ENCODE data around the gene FGF11. TPM values are rescaled to one million over a fixed set of nuclear protein-coding genes. Genes with fewer than 3 reads are reported as not detected.

The FGF11 gene
- total and polyA plus RNA-seq, 7 experiments from 2014 or later = 0.09 to 39.7 (median 3.3) TPM; not detected in 1

DNA sequence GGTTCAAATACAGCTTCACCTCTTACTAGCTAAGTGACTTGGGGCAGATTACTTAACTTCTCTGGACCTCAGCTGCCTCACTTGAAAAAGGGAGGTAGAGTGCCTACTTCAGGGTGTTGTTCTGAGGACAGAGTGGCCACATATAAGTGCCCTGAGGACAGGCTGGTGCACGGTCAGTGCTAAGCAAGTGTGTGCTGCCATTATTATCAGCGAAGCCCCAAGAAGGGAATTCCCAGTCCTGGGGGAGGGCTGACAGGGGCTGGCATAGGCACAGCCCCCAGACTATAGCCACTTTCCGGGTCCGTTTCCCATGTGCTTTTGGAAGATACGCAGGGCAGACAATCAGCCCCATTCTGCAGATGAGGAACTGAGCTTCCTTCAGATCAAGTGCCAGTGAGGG is 37.6 kb downstream of the FGF11 start:
- DNase-seq = no peak

DNA sequence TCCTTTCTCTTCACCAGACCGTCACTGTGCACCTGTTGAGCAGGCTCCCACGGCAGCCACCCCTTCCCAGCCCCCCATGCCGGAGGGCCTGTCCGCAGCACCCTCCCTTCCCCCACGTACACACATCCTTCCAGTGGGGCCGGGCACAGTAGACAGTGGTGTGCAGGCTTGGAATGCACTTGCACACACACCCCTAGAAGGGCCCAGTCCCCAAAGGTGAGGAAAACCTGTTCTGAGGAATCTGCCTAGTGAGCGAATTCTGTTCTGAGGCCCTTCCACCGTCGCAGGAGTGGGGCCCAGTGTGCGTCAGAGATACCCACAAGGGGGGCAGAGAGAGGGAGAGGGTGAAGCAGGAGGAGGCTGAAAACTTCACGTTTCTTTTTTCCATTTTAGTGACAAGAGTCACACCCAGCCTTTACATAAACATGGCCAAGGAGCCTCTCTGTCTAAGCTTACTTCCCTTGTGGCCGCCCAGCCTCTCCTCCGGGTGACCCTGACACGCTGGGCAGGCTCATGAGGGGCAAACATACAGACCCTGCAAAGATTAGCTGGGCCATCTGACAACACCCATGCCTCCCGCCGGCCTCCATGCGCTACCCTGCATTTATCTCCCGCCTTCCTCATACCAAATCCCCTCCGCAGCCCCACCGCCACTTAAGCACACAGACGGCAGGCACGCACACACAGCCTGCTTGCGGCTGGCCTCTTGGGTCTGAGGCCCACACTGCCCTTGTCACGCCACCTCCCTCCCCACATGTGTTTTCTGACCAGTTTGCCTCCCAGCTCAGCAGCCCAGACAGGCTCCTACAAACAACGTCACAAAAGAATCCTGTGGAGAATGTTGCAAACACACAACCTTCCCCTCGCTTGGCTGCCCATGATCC is 38.3 kb downstream of the FGF11 start:
- peak overlapping the region; percentile 90 to 99 (median 97) for H3K4me3 Mint-ChIP-seq
- Histone ChIP-seq H3K27me3 (ENCODE audit: control insufficient read depth in 2 of 2, insufficient read depth in 2 of 2, low read length in 2 of 2) (no peaks in the 10 kb centered on the region), H3K4me3 (ENCODE audit: low read length) (peak overlapping the region; percentile 75), H3K36me3 (ENCODE audit: control insufficient read depth in 2 of 3, insufficient read depth in 3 of 3, low read length in 3 of 3) (peaks cover 0 to 3% (median 0%) of the 10 kb centered on the region in 3 experiments), H3K27ac (ENCODE audit: low read depth, low read length) (peak overlapping the region; percentile 100), H3K4me1 (ENCODE audit: control insufficient read depth in 2 of 2, insufficient read depth in 2 of 2, low read length in 2 of 2) (peaks cover 19 to 43% of the 10 kb centered on the region in 2 donors), H3K9me3 (ENCODE audit: control insufficient read depth in 2 of 3, low read length in 3 of 3) (no peaks in the 10 kb centered on the region)
- DNase-seq (peak in 7 of 9 donors; percentile 49 to 81 (median 56)), ATAC-seq (peak; percentile 12)
- H3K27me3 Mint-ChIP-seq = no peaks in the 10 kb centered on the region
- peaks cover 0 to 6% (median 0%) of the 10 kb centered on the region in 5 donors for H3K36me3 Mint-ChIP-seq
- ChIA-PET CTCF (interaction anchor here (0.7 to 2.9 kb wide), 5 partner anchors 8 to 898 kb away, joined by 3 to 8 read pairs (median 4); partner anchors contain the start of gene TMEM102), POLR2A (interaction anchor here (0.6 to 12.3 kb wide), 14 partner anchors 8 to 209 kb away, joined by 3 to 199 read pairs (median 8); partner anchors contain the start of genes CHRNB1, MPDU1, TMEM102 and TMEM256)
- intact Hi-C loops (cut with micrococcal nuclease) = loop anchor here in 1 of 2 donors (1.0 kb wide), 3 partner anchors 22 to 84 kb away; partner anchors contain the start of gene SENP3
- H3K4me1 Mint-ChIP-seq = peaks cover 44 to 84% (median 63%) of the 10 kb centered on the region in 7 donors
- H3K9me3 Mint-ChIP-seq = peaks cover 0 to 3% (median 0%) of the 10 kb centered on the region in 11 donors
- peak overlapping the region; percentile 90 to 99 (median 95) for H3K27ac Mint-ChIP-seq

More for the DNA sequence above, 37.6 kb downstream of the FGF11 start:
- H3K27ac Mint-ChIP-seq = peak overlapping the region in 8 of 9 donors; percentile 90 to 99 (median 96)
- H3K4me3 ChIP-seq (ENCODE audit: low read length) = no peak overlapping the region
- H3K4me3 Mint-ChIP-seq = peak overlapping the region; percentile 32 to 99 (median 96)
- H3K9me3 ChIP-seq (ENCODE audit: control insufficient read depth in 2 of 3, low read length in 3 of 3) = no peaks in the 10 kb centered on the region
- H3K4me1 ChIP-seq (ENCODE audit: control insufficient read depth in 2 of 2, insufficient read depth in 2 of 2, low read length in 2 of 2) = peaks cover 19 to 44% of the 10 kb centered on the region in 2 donors
- POLR2A ChIA-PET = interaction anchor here (0.7 to 12.3 kb wide), 15 partner anchors 8 to 210 kb away, joined by 3 to 199 read pairs (median 4); partner anchors contain the start of genes CHRNB1, TMEM102, TMEM256 and TNFSF12
- H3K27me3 ChIP-seq (ENCODE audit: control insufficient read depth in 2 of 2, insufficient read depth in 2 of 2, low read length in 2 of 2) = no peaks in the 10 kb centered on the region
- no peak for ATAC-seq
- H3K9me3 Mint-ChIP-seq = peaks cover 0 to 3% (median 0%) of the 10 kb centered on the region in 11 donors
- H3K27ac ChIP-seq (ENCODE audit: low read depth, low read length) = peak overlapping the region; percentile 100
- intact Hi-C loops (cut with micrococcal nuclease) = no loop called here
- H3K4me1 Mint-ChIP-seq = peaks cover 42 to 81% (median 60%) of the 10 kb centered on the region in 7 donors
- CTCF ChIA-PET = interaction anchor here (1.0 to 2.9 kb wide), 3 partner anchors 9 to 84 kb away, joined by 4 to 8 read pairs (median 7); no protein-coding TSS in a partner anchor
- H3K27me3 Mint-ChIP-seq = no peaks in the 10 kb centered on the region
- peaks cover 0 to 6% (median 0%) of the 10 kb centered on the region in 5 donors for H3K36me3 Mint-ChIP-seq
- peaks cover 0 to 3% (median 0%) of the 10 kb centered on the region in 3 experiments for H3K36me3 ChIP-seq (ENCODE audit: control insufficient read depth in 2 of 3, insufficient read depth in 3 of 3, low read length in 3 of 3)

DNA sequence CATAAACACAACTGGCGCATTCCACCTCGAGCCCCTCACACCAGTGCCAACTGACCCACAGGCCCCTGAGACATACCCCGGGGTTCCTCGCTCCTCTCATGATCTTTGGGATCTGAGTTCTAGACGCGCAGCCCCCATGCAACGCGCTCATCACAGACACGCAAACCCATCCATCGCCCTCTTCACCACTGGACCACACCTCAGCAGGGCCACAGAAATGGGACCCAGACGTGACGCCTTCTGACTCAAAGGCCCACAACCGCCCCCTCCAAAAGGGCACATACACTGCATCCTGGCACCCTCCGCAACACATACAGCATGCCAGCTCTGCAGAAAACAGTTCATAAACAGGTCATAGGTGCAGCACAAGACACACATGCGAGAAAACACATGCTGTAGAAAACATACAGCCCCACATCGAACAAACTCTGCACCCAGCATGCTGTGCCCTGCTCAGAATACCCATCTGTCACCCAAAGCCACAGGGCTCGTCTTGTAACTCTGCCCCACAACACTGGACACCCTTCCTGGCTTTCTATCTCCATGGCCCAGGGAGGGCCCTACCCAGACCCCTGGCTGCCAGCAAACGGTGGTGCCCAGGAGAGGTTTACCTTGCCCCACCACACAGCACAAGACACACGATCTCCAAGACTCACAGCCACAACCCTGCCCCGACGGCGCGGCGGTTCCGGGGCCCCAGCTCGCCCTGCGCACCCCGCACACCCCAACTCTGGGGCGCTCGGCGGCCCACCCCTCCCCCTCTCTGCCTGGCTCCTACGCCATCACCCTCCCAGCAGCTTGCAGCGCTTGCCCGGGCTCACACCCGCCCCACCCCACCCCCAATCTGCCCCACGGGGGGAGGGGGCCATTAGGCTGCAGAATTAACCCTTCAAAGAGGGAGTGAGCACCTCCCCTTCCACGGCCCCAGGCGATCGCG is 39.2 kb downstream of the FGF11 start:
- H3K4me1 Mint-ChIP-seq = peaks cover 51 to 81% (median 70%) of the 10 kb centered on the region in 7 donors
- DNase-seq (peak; percentile 53 to 83 (median 73)), ATAC-seq (peak; percentile 56)
- intact Hi-C loops (cut with micrococcal nuclease) = loop anchor here (1.0 kb wide), 4 partner anchors 23 to 83 kb away; partner anchors contain the start of genes SENP3 (in 1 of the 2) and TMEM256 (in 1 of the 2)
- H3K36me3 Mint-ChIP-seq = peaks cover 0 to 6% (median 0%) of the 10 kb centered on the region in 5 donors
- H3K36me3 ChIP-seq (ENCODE audit: control insufficient read depth in 2 of 3, insufficient read depth in 3 of 3, low read length in 3 of 3) = peaks cover 0 to 3% (median 0%) of the 10 kb centered on the region in 3 experiments
- H3K4me1 ChIP-seq (ENCODE audit: control insufficient read depth in 2 of 2, insufficient read depth in 2 of 2, low read length in 2 of 2) = peaks cover 26 to 49% of the 10 kb centered on the region in 2 donors
- H3K27ac Mint-ChIP-seq = peak overlapping the region; percentile 90 to 99 (median 95)
- ChIA-PET POLR2A (interaction anchor here (0.6 to 12.3 kb wide), 21 partner anchors 8 to 457 kb away, joined by 3 to 199 read pairs (median 4); partner anchors contain the start of genes ACAP1, CHRNB1, FXR2 and GPS2), CTCF (interaction anchor here (0.7 to 2.9 kb wide), 6 partner anchors 23 to 897 kb away, joined by 3 to 7 read pairs (median 3); partner anchors contain the start of gene TMEM102)
- no peaks in the 10 kb centered on the region for H3K27me3 Mint-ChIP-seq
- H3K27ac ChIP-seq (ENCODE audit: low read depth, low read length) = peak overlapping the region; percentile 100
- H3K9me3 ChIP-seq (ENCODE audit: control insufficient read depth in 2 of 3, low read length in 3 of 3) = no peaks in the 10 kb centered on the region
- no peaks in the 10 kb centered on the region for H3K27me3 ChIP-seq (ENCODE audit: control insufficient read depth in 2 of 2, insufficient read depth in 2 of 2, low read length in 2 of 2)
- peaks cover 0 to 3% (median 0%) of the 10 kb centered on the region in 11 donors for H3K9me3 Mint-ChIP-seq
- peak overlapping the region; percentile 75 for H3K4me3 ChIP-seq (ENCODE audit: low read length)
- H3K4me3 Mint-ChIP-seq = peak overlapping the region; percentile 90 to 99 (median 97)

DNA sequence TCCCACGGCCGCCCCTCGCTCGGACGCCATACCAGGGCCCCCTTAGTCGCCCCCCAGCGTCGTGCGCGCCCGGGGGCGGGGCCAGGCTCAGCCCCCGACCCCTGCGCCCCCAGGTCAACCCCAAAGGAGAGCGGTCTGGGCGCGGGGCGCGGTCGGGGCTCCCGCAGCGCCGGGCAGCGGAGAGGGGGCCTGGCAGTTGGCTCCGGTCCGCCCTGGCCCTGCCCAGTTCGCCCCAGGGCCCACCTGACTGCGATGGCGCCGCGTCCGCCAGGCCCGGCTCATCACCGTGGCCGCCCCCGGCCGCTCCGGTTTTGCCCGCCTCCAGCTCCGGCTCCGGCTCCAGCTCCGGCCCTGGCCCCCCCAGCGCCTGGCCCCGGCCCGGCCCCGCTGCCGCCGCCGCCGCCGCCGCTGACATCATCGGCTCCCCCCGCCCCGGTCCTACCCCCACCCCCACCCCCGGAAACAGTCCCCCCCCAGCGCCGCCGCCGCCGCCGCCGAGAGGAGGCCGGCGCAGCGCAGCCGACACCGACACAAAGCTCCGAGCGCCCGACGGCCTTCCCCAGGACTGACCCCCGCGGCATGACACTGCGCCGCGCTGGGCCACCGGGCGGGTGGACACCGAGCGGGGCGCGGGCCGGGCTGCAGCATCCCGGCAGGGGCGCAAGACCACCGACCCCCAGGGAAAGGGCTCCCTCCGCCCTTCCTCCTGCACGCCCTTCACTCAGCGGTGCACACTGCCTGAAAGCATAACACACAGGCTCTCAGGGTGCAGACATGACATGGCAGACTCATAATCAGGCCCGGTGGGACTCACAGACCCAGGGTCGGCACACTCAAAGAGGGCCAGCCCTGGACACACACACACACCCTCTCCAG is 40.1 kb downstream of the FGF11 start, which contains the start of gene ZBTB4:
ZBTB4 (minus strand) TSS at position 419 of the 876 bp plus-strand sequence. CDS start 12,830 bp downstream, outside the sequence.
- Histone ChIP-seq H3K4me1 (ENCODE audit: control insufficient read depth in 2 of 2, insufficient read depth in 2 of 2, low read length in 2 of 2) (peaks cover 26 to 49% of the 10 kb centered on the region in 2 donors), H3K36me3 (ENCODE audit: control insufficient read depth in 2 of 3, insufficient read depth in 3 of 3, low read length in 3 of 3) (peaks cover 0 to 3% (median 0%) of the 10 kb centered on the region in 3 experiments), H3K4me3 (ENCODE audit: low read length) (peak within 1 kb of the TSS; percentile 88), H3K27ac (ENCODE audit: low read depth, low read length) (peak within 1 kb of the TSS; percentile 100), H3K9me3 (ENCODE audit: control insufficient read depth in 2 of 3, low read length in 3 of 3) (no peaks in the 10 kb centered on the region), H3K27me3 (ENCODE audit: control insufficient read depth in 2 of 2, insufficient read depth in 2 of 2, low read length in 2 of 2) (no peaks in the 10 kb centered on the region)
- ATAC-seq (peak; percentile 5), DNase-seq (peak; percentile 65 to 78 (median 70))
- H3K27ac Mint-ChIP-seq = peak within 1 kb of the TSS; percentile 90 to 100 (median 100)
- H3K4me1 Mint-ChIP-seq = peaks cover 51 to 78% (median 68%) of the 10 kb centered on the region in 7 donors
- no peaks in the 10 kb centered on the region for H3K27me3 Mint-ChIP-seq
- intact Hi-C loops (cut with micrococcal nuclease) = loop anchor here (1.0 to 10.0 kb wide), 7 partner anchors 24 to 678 kb away; partner anchors contain the start of genes CHD3 (in 1 of the 2), CNTROB (in 1 of the 2), KCTD11 (in 1 of the 2) and SLC16A13 (in 1 of the 2)
- POLR2A ChIA-PET = interaction anchor here (0.7 to 12.3 kb wide), 27 partner anchors 8 to 458 kb away, joined by 3 to 199 read pairs (median 5); partner anchors contain the start of genes ACAP1, CHRNB1, CTDNEP1 and ELP5
- H3K9me3 Mint-ChIP-seq = peaks cover 0 to 4% (median 0%) of the 10 kb centered on the region in 11 donors
- H3K36me3 Mint-ChIP-seq = peaks cover 0 to 6% (median 0%) of the 10 kb centered on the region in 5 donors
- H3K4me3 Mint-ChIP-seq = peak within 1 kb of the TSS; percentile 90 to 99 (median 98)
- CTCF ChIA-PET = interaction anchor here (1.0 to 2.4 kb wide), 4 partner anchors 38 to 123 kb away, joined by 3 to 6 read pairs (median 3); partner anchors contain the start of gene TMEM102

DNA sequence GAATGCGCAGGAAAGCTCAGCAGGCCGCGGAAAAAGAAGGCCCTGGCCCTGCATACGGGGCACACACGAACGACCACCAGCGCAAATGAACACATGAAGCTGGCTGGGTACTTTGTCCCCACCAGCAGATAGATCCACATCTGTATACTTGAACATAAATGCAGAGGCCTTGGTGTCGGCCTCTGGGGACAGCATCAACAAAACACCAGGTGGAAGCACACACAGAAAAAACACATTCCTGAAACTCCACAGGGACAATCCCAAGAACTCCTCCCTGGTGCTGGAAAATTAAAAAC is 40.7 kb downstream of the FGF11 start:
- H3K27me3 ChIP-seq (ENCODE audit: control insufficient read depth in 2 of 2, insufficient read depth in 2 of 2, low read length in 2 of 2) = no peaks in the 10 kb centered on the region
- POLR2A ChIA-PET = interaction anchor here (0.9 to 12.3 kb wide), 19 partner anchors 10 to 444 kb away, joined by 3 to 199 read pairs (median 5); partner anchors contain the start of genes ACAP1, CHRNB1, CTDNEP1 and ELP5
- intact Hi-C loops (cut with micrococcal nuclease) = loop anchor here (5.0 to 10.0 kb wide), 5 partner anchors 125 to 677 kb away; partner anchors contain the start of genes CHD3 (in 1 of the 2), CNTROB (in 1 of the 2), KCTD11 (in 1 of the 2) and SLC16A13 (in 1 of the 2)
- no peaks in the 10 kb centered on the region for H3K27me3 Mint-ChIP-seq
- peaks cover 0 to 6% (median 0%) of the 10 kb centered on the region in 5 donors for H3K36me3 Mint-ChIP-seq
- no peak for ATAC-seq
- no peaks in the 10 kb centered on the region for H3K9me3 ChIP-seq (ENCODE audit: control insufficient read depth in 2 of 3, low read length in 3 of 3)
- H3K36me3 ChIP-seq (ENCODE audit: control insufficient read depth in 2 of 3, insufficient read depth in 3 of 3, low read length in 3 of 3) = peaks cover 0 to 3% (median 0%) of the 10 kb centered on the region in 3 experiments
- H3K27ac Mint-ChIP-seq = peak overlapping the region; percentile 90 to 100 (median 100)
- DNase-seq = no peak
- peaks cover 56 to 80% (median 73%) of the 10 kb centered on the region in 7 donors for H3K4me1 Mint-ChIP-seq
- peak overlapping the region; percentile 86 to 99 (median 94) for H3K4me3 Mint-ChIP-seq
- CTCF ChIA-PET = interaction anchor here (1.1 to 2.4 kb wide), 4 partner anchors 39 to 124 kb away, joined by 3 to 10 read pairs (median 4); partner anchors contain the start of gene TMEM102
- H3K4me3 ChIP-seq (ENCODE audit: low read length) = peak overlapping the region; percentile 88
- H3K4me1 ChIP-seq (ENCODE audit: control insufficient read depth in 2 of 2, insufficient read depth in 2 of 2, low read length in 2 of 2) = peaks cover 26 to 49% of the 10 kb centered on the region in 2 donors
- H3K9me3 Mint-ChIP-seq = peaks cover 0 to 7% (median 0%) of the 10 kb centered on the region in 11 donors
- H3K27ac ChIP-seq (ENCODE audit: low read depth, low read length) = peak overlapping the region; percentile 100
